ENCODE results near the gene GARS1. TPM values are rescaled to one million over a fixed set of nuclear protein-coding genes. Genes with fewer than 3 reads are reported as not detected.
A peak's percentile ranks its signal among the peaks of the same experiment; 100 is the strongest.

The GARS1 gene
- total RNA-seq, 1 donor from 2014 or later, result 95.9 TPM

DNA sequence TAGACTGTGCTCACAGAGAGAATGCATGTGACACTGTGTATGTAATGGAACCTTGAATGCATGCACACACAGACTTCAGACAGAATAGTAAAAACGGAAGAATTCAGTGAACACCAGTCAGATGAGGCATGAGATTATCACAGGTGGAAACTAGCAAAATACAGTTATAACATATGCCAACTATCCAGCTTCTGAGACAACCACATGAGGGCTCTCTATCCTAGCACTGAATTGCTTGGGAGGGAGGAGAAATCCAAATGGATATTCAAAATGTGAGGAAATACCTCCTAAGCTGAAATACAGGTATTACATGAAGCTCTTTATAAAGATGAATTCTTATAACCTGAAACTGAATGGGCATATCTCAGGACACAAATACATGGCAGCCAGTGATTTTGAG is 30.6 kb downstream of the GARS1 start:
- no peaks in the 10 kb centered on the region for H3K79me2 ChIP-seq (ENCODE audit: low read depth)
- no peaks in the 10 kb centered on the region for H4K20me1 ChIP-seq (ENCODE audit: low read depth)
- no peak overlapping the region for H2AFZ ChIP-seq (replicated peaks)
- Mint-ChIP-seq H3K4me1 (no peaks in the 10 kb centered on the region), H3K27ac (no peak overlapping the region), H3K9me3 (no peaks in the 10 kb centered on the region), H3K27me3 (ENCODE audit: insufficient read depth, low read depth) (no peaks in the 10 kb centered on the region), H3K36me3 (peaks cover 23% of the 10 kb centered on the region), H3K4me3 (no peak overlapping the region)
- no peaks in the 10 kb centered on the region for H3K4me1 ChIP-seq
- H3K27ac ChIP-seq, result no peak overlapping the region
- H3K4me2 ChIP-seq, result no peak overlapping the region
- no peak overlapping the region for H3K4me3 ChIP-seq
- no peaks in the 10 kb centered on the region for H3K9me3 ChIP-seq (ENCODE audit: low read depth)
- peaks cover 30% of the 10 kb centered on the region for H3K36me3 ChIP-seq
- TF ChIP-seq, protein P1, sequence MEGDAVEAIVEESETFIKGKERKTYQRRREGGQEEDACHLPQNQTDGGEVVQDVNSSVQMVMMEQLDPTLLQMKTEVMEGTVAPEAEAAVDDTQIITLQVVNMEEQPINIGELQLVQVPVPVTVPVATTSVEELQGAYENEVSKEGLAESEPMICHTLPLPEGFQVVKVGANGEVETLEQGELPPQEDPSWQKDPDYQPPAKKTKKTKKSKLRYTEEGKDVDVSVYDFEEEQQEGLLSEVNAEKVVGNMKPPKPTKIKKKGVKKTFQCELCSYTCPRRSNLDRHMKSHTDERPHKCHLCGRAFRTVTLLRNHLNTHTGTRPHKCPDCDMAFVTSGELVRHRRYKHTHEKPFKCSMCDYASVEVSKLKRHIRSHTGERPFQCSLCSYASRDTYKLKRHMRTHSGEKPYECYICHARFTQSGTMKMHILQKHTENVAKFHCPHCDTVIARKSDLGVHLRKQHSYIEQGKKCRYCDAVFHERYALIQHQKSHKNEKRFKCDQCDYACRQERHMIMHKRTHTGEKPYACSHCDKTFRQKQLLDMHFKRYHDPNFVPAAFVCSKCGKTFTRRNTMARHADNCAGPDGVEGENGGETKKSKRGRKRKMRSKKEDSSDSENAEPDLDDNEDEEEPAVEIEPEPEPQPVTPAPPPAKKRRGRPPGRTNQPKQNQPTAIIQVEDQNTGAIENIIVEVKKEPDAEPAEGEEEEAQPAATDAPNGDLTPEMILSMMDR (IDR thresholded peaks at IDR 0.05), result peak; percentile 29
- TF ChIP-seq EZH2phosphoT487 (IDR thresholded peaks at IDR 0.05), result no peak
- no peak for TF ChIP-seq EZH2 (IDR thresholded peaks at IDR 0.05)
- DNase-seq (ENCODE audit: low spot score), result no peak
- H3F3A ChIP-seq (ENCODE audit: low read depth), result no peaks in the 10 kb centered on the region
- no peaks in the 10 kb centered on the region for H3K27me3 ChIP-seq
- no peak overlapping the region for H3K9ac ChIP-seq

DNA sequence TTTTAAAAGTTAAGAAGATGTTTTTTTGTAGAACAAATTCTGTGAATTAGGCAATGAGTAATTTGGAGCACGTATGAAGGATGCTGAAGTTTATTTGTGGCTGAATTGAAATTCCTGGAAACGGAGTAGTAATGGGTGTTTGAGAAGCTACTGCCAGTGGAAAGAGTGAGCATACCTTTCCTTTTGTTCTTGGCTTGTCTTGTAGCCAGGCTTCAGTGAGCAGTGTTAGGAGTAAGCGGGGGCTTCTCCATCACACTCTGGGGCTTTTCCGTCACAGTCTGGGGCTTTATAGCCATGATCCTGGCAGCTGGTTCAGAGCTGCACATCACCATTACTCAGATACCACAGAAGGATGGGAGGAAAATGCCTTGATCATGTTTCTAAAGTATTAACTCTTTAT is 32.3 kb downstream of the GARS1 start:
- Histone ChIP-seq H3K36me3 (peaks cover 28% of the 10 kb centered on the region), H3K79me2 (ENCODE audit: low read depth) (no peaks in the 10 kb centered on the region), H2AFZ (replicated peaks) (no peak overlapping the region), H3K9ac (no peak overlapping the region), H3K9me3 (ENCODE audit: low read depth) (no peaks in the 10 kb centered on the region), H3K27ac (no peak overlapping the region), H4K20me1 (ENCODE audit: low read depth) (no peaks in the 10 kb centered on the region), H3K4me2 (no peak overlapping the region), H3K27me3 (no peaks in the 10 kb centered on the region), H3K4me3 (no peak overlapping the region), H3F3A (ENCODE audit: low read depth) (no peaks in the 10 kb centered on the region), H3K4me1 (no peaks in the 10 kb centered on the region)
- no peaks in the 10 kb centered on the region for H3K27me3 Mint-ChIP-seq (ENCODE audit: insufficient read depth, low read depth)
- H3K4me1 Mint-ChIP-seq, result no peaks in the 10 kb centered on the region
- no peak overlapping the region for H3K4me3 Mint-ChIP-seq
- H3K9me3 Mint-ChIP-seq, result no peaks in the 10 kb centered on the region
- no peak for DNase-seq (ENCODE audit: low spot score)
- peaks cover 21% of the 10 kb centered on the region for H3K36me3 Mint-ChIP-seq
- no peak overlapping the region for H3K27ac Mint-ChIP-seq
- no peak for TF ChIP-seq EZH2 (IDR thresholded peaks at IDR 0.05)
- TF ChIP-seq, protein P1 (IDR thresholded peaks at IDR 0.05), result no peak
- no peak for TF ChIP-seq EZH2phosphoT487 (IDR thresholded peaks at IDR 0.05)

DNA sequence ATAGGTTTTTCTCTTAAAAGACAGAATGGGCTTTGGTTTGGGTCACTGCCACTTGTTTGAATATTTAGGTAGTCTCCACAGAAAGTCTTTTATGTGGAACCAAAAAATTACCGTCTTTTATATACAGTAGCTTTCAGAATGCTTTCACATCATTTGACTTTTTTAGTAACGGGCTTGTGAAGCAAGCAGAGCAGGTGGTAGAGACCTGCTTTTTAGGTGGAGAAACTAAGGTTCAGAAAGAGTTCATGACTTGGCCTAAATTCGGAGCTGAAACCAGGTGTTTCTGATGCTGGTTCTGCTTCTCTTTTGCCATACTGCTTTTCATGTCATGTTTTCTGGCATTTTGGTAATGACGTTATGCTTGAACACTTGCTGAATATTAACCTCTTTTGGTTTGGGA is 36.3 kb downstream of the GARS1 start:
- H3K36me3 Mint-ChIP-seq, result peaks cover 27% of the 10 kb centered on the region

More for the DNA sequence above, 36.3 kb downstream of the GARS1 start:
- Histone ChIP-seq H3K36me3 (peaks cover 24% of the 10 kb centered on the region), H3K79me2 (ENCODE audit: low read depth) (no peaks in the 10 kb centered on the region), H3K4me2 (no peak overlapping the region), H3F3A (ENCODE audit: low read depth) (no peaks in the 10 kb centered on the region), H3K4me3 (no peak overlapping the region), H3K27me3 (no peaks in the 10 kb centered on the region), H4K20me1 (ENCODE audit: low read depth) (no peaks in the 10 kb centered on the region), H3K9me3 (ENCODE audit: low read depth) (no peaks in the 10 kb centered on the region), H3K9ac (no peak overlapping the region), H3K27ac (no peak overlapping the region), H2AFZ (replicated peaks) (no peak overlapping the region), H3K4me1 (no peaks in the 10 kb centered on the region)
- Mint-ChIP-seq H3K4me3 (no peak overlapping the region), H3K27me3 (ENCODE audit: insufficient read depth, low read depth) (no peaks in the 10 kb centered on the region), H3K9me3 (no peaks in the 10 kb centered on the region), H3K4me1 (no peaks in the 10 kb centered on the region), H3K27ac (no peak overlapping the region)
- TF ChIP-seq, protein P1 (IDR thresholded peaks at IDR 0.05), result no peak
- TF ChIP-seq EZH2phosphoT487 (IDR thresholded peaks at IDR 0.05) (no peak), EZH2 (IDR thresholded peaks at IDR 0.05) (no peak)
- no peak for DNase-seq (ENCODE audit: low spot score)
